Ishikawa (cell line): ENCODE results near the gene DDI2.

ENCODE experiments used
- CEBPB ChIP-seq: IDR thresholded peaks from 2 replicates; pipeline ENCODE4 v1.6.1; 2012
- CREB1 ChIP-seq: IDR thresholded peaks from 2 replicates; pipeline ENCODE4 v1.6.1; 2012; ENCODE audit warnings: low read depth
- EGR1 ChIP-seq: IDR thresholded peaks from 2 replicates; pipeline ENCODE4 v1.6.1; 2012
- EP300 ChIP-seq: IDR thresholded peaks from 2 replicates; pipeline ENCODE4 v1.6.1; 2012; ENCODE audit warnings: borderline replicate concordance
- RAD21 ChIP-seq: IDR thresholded peaks from 2 replicates; pipeline ENCODE4 v1.6.1; 2012; ENCODE audit warnings: low read depth
- TAF1 ChIP-seq: IDR thresholded peaks from 2 replicates; pipeline ENCODE4 v1.6.1; 2012; ENCODE audit warnings: low read depth, mild to moderate bottlenecking
- ZBTB7A ChIP-seq: IDR thresholded peaks from 2 replicates; pipeline ENCODE4 v1.6.1; 2012; ENCODE audit warnings: low read depth
- TF ChIP-seq, protein P1 (sequence below): IDR thresholded peaks from 2 replicates; pipeline ENCODE4 v1.6.1; 2012
- TF ChIP-seq, protein P2 (sequence below): IDR thresholded peaks from 2 replicates; pipeline ENCODE4 v1.6.1; 2012; ENCODE audit warnings: low read depth, mild to moderate bottlenecking
- TF ChIP-seq, protein P3 (sequence below): IDR thresholded peaks from 2 replicates; pipeline ENCODE4 v1.6.1; 2012

DNA sequence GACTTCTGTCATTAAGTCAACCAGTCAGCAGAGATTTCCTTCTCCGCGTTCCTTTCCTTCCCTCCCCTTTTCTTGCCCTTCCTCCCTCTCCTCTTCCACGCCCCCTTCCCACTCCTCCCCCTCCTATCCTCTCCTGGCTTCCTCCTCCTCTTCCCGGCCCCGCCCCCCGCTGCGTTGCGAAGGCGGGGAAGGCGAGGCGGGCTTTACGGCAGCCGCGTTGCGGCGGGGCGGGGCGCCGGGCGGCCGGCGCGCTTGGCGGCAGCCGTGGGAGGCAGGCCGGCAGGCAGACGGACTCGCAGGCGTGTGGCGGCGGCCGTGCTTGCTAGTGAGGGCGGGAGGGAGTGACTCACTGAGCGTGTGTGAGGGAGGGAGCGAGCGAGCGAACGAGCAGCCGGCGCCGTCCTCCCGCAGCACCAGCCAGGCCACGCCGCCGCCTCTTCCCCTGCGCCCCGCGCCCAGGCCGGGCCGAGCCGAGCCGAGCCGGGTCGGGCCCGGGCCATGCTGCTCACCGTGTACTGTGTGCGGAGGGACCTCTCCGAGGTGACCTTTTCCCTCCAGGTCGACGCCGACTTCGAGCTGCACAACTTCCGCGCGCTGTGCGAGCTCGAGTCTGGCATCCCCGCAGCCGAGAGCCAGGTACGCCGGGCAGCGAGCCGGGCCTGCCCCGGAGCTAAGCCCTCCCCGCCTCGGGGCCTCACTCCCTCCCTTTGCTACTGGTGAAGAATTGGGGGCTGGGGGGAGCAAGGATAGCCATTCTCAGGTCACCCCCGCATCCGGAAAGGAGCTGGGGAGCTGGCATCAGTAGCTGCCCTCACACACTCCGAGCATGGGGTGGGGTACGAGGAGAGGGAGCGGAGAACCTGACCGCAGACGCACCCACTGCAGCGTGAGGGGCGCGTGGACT, at the start of gene DDI2:
- TF ChIP-seq EP300 (no peak), EGR1 (no peak), CEBPB (no peak), CREB1 (no peak), RAD21 (no peak), TAF1 (peak; percentile 46; the same call in 1 of the 2 replicates), ZBTB7A (no peak)
- TF ChIP-seq, protein P1, sequence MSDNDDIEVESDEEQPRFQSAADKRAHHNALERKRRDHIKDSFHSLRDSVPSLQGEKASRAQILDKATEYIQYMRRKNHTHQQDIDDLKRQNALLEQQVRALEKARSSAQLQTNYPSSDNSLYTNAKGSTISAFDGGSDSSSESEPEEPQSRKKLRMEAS: peak; percentile 18
- TF ChIP-seq, protein P2, sequence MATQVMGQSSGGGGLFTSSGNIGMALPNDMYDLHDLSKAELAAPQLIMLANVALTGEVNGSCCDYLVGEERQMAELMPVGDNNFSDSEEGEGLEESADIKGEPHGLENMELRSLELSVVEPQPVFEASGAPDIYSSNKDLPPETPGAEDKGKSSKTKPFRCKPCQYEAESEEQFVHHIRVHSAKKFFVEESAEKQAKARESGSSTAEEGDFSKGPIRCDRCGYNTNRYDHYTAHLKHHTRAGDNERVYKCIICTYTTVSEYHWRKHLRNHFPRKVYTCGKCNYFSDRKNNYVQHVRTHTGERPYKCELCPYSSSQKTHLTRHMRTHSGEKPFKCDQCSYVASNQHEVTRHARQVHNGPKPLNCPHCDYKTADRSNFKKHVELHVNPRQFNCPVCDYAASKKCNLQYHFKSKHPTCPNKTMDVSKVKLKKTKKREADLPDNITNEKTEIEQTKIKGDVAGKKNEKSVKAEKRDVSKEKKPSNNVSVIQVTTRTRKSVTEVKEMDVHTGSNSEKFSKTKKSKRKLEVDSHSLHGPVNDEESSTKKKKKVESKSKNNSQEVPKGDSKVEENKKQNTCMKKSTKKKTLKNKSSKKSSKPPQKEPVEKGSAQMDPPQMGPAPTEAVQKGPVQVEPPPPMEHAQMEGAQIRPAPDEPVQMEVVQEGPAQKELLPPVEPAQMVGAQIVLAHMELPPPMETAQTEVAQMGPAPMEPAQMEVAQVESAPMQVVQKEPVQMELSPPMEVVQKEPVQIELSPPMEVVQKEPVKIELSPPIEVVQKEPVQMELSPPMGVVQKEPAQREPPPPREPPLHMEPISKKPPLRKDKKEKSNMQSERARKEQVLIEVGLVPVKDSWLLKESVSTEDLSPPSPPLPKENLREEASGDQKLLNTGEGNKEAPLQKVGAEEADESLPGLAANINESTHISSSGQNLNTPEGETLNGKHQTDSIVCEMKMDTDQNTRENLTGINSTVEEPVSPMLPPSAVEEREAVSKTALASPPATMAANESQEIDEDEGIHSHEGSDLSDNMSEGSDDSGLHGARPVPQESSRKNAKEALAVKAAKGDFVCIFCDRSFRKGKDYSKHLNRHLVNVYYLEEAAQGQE: no peak
- TF ChIP-seq, protein P3, sequence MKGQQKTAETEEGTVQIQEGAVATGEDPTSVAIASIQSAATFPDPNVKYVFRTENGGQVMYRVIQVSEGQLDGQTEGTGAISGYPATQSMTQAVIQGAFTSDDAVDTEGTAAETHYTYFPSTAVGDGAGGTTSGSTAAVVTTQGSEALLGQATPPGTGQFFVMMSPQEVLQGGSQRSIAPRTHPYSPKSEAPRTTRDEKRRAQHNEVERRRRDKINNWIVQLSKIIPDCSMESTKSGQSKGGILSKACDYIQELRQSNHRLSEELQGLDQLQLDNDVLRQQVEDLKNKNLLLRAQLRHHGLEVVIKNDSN: peak; percentile 14; the same call in 1 of the 2 replicates
